ENCODE results near the gene ABHD14A. TPM values are rescaled to one million over a fixed set of nuclear protein-coding genes. Genes with fewer than 3 reads are reported as not detected.

Gene ABHD14A
- total and polyA plus RNA-seq, 10 donors, result 8.7 to 26.7 (median 15.0) TPM

GRCh38 chr3:51970606-51971300, 4.1 kb upstream of the ABHD14A start:
- Histone ChIP-seq H3K9me3 (no peaks in the 10 kb centered on the region), H3K36me3 (peaks cover 0 to 10% (median 0%) of the 10 kb centered on the region in 6 donors), H3K4me3 (no peak overlapping the region), H3K4me1 (peaks cover 20 to 92% (median 61%) of the 10 kb centered on the region in 6 donors), H3K27ac (no peak overlapping the region), H3K27me3 (replicated peaks in 1 of 7) (peaks cover 0 to 18% (median 0%) of the 10 kb centered on the region in 7 donors)
- WGBS, 5 donors, result 84 to 92% (median 90%) methylated on average over 4 to 6 of the region's 6 CpGs
- no peak for DNase-seq
- intact Hi-C loops (cut with DNase I; ENCODE audit: low total_unique reads), result no loop called here
- TF ChIP-seq POLR2A (IDR thresholded peaks at IDR 0.05) (no peak), POLR2AphosphoS5 (IDR thresholded peaks at IDR 0.05) (no peak), CTCF (IDR thresholded peaks at IDR 0.05 in 8 of 11, conservative IDR thresholded peaks at IDR 0.05 in 3 of 11) (no peak)

- 73 to 95% (median 92%) methylated on average over 3 to 11 of the region's 11 CpGs for WGBS, 5 donors
- intact Hi-C loops (cut with DNase I; ENCODE audit: low total_unique reads), result no loop called here
- TF ChIP-seq POLR2A (IDR thresholded peaks at IDR 0.05) (no peak), POLR2AphosphoS5 (IDR thresholded peaks at IDR 0.05) (no peak), CTCF (IDR thresholded peaks at IDR 0.05 in 8 of 11, conservative IDR thresholded peaks at IDR 0.05 in 3 of 11) (no peak)
- Histone ChIP-seq H3K27me3 (replicated peaks in 1 of 7) (peaks cover 0 to 18% (median 0%) of the 10 kb centered on the region in 7 donors), H3K9me3 (no peaks in the 10 kb centered on the region), H3K4me1 (peaks cover 26 to 92% (median 62%) of the 10 kb centered on the region in 6 donors), H3K36me3 (peaks cover 0 to 10% (median 0%) of the 10 kb centered on the region in 6 donors), H3K4me3 (no peak overlapping the region), H3K27ac (peak overlapping the region in 1 of 8 donors; percentile 5)
- no peak for DNase-seq
These were observed 3.5 kb upstream of the ABHD14A start for GRCh38 chr3:51971350-51971749.

- DNase-seq, result peak; percentile 91
- 15 to 23% (median 18%) methylated on average over 22 to 30 of the region's 30 CpGs for WGBS, 5 donors
- intact Hi-C loops (cut with DNase I; ENCODE audit: low total_unique reads), result no loop called here
These were observed 444 bp upstream of the ABHD14A start for GRCh38 chr3:51974277-51974962.

More at GRCh38 chr3:51974277-51974962, 444 bp upstream of the ABHD14A start:
- Histone ChIP-seq H3K36me3 (peaks cover 0 to 10% (median 0%) of the 10 kb centered on the region in 6 donors), H3K27me3 (replicated peaks in 1 of 7) (no peaks in the 10 kb centered on the region), H3K4me1 (peaks cover 27 to 79% (median 52%) of the 10 kb centered on the region in 6 donors), H3K9me3 (no peaks in the 10 kb centered on the region), H3K4me3 (peak overlapping the region; percentile 70 to 93 (median 74)), H3K27ac (peak overlapping the region; percentile 84 to 95 (median 92))
- TF ChIP-seq POLR2AphosphoS5 (IDR thresholded peaks at IDR 0.05), result no peak
- TF ChIP-seq POLR2A (IDR thresholded peaks at IDR 0.05), result no peak
- TF ChIP-seq CTCF (IDR thresholded peaks at IDR 0.05 in 8 of 11, conservative IDR thresholded peaks at IDR 0.05 in 3 of 11), result peak in 6 of 11 experiments; percentile 16 to 76 (median 60)

All from spleen (tissue), 11 donors.